Measurements from ENCODE around the gene TSC22D2. TPM values are rescaled to one million over a fixed set of nuclear protein-coding genes. Genes with fewer than 3 reads are reported as not detected.

TSC22D2 gene
- total RNA-seq, 3 donors from 2014 or later: 12.1 to 19.8 (median 16.5) TPM

- no peak for TF ChIP-seq POLR2A (IDR thresholded peaks at IDR 0.05)
- no peak for TF ChIP-seq CTCF (IDR thresholded peaks at IDR 0.05)
- no peak for TF ChIP-seq POLR2AphosphoS5 (IDR thresholded peaks at IDR 0.05)
- intact Hi-C loops (cut with DNase I; ENCODE audit: low total_unique reads): no loop called here
- no peak overlapping the region for H3K27ac ChIP-seq
- H3K4me1 ChIP-seq: no peaks in the 10 kb centered on the region
- H3K27me3 ChIP-seq: no peaks in the 10 kb centered on the region
- H3K9me3 ChIP-seq: no peaks in the 10 kb centered on the region
- no peak for DNase-seq (ENCODE audit: low spot score in 2 of 2)
- H3K4me3 ChIP-seq: no peak overlapping the region
- H3K36me3 ChIP-seq: no peaks in the 10 kb centered on the region
Observed at GRCh38 chr3:150451329-150452048, 43.4 kb downstream of the TSC22D2 start.

GRCh38 chr3:150453353-150453752 is 45.3 kb downstream of the TSC22D2 start:
- H3K4me1 ChIP-seq: no peaks in the 10 kb centered on the region
- no peaks in the 10 kb centered on the region for H3K36me3 ChIP-seq
- no peak for TF ChIP-seq POLR2AphosphoS5 (IDR thresholded peaks at IDR 0.05)
- no peak for TF ChIP-seq CTCF (IDR thresholded peaks at IDR 0.05)
- no peak for TF ChIP-seq POLR2A (IDR thresholded peaks at IDR 0.05)
- H3K27me3 ChIP-seq: no peaks in the 10 kb centered on the region
- H3K9me3 ChIP-seq: no peaks in the 10 kb centered on the region
- no peak for DNase-seq (ENCODE audit: low spot score in 2 of 2)
- no peak overlapping the region for H3K4me3 ChIP-seq
- no peak overlapping the region for H3K27ac ChIP-seq
- intact Hi-C loops (cut with DNase I; ENCODE audit: low total_unique reads): no loop called here

DNA sequence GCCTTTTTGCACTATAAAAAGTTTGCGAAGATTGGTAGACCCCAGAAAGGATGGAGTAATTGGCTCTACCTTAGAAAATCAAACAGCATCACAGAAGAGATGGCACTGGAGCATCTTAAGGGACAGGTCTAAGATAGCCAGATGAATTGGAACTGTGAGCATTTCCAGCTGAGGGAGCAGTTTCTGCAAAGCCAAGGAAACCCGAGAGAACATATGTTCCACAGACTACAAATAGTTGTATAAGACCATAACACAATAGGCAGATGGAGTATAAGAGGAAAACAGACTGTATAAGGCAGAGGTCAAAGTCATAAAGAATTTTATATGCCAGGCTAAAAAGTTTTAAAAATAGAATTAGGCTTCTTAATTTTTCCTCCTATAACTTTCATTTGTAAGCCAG is 46.0 kb downstream of the TSC22D2 start:
- intact Hi-C loops (cut with DNase I; ENCODE audit: low total_unique reads): no loop called here
- no peaks in the 10 kb centered on the region for H3K4me1 ChIP-seq

DNA sequence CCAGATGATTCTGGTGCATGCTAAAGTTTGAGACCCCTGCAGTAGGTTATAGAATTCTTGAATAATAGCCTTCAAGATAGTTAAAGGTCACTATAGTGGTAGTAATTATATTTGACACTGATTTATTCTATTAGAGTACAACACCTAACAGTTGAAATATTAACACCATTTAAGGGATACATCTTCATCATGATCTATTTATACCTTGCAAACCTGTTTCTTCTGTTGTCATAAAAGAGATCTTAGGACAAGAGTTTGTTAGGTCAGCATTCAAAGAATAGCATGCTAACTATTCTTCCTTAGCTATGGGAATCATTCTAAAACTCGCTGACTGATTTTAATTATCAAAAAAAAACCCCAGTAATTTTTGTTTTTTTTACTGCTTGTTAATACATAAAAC is 46.5 kb downstream of the TSC22D2 start:
- intact Hi-C loops (cut with DNase I; ENCODE audit: low total_unique reads): no loop called here
- no peak for DNase-seq (ENCODE audit: low spot score in 2 of 2)
- no peaks in the 10 kb centered on the region for H3K9me3 ChIP-seq
- no peak for TF ChIP-seq POLR2AphosphoS5 (IDR thresholded peaks at IDR 0.05)
- TF ChIP-seq CTCF (IDR thresholded peaks at IDR 0.05): no peak
- TF ChIP-seq POLR2A (IDR thresholded peaks at IDR 0.05): no peak
- H3K27ac ChIP-seq: no peak overlapping the region
- no peaks in the 10 kb centered on the region for H3K4me1 ChIP-seq
- no peak overlapping the region for H3K4me3 ChIP-seq
- no peaks in the 10 kb centered on the region for H3K36me3 ChIP-seq
- H3K27me3 ChIP-seq: no peaks in the 10 kb centered on the region

More for the DNA sequence above, 46.0 kb downstream of the TSC22D2 start:
- Histone ChIP-seq H3K27me3 (no peaks in the 10 kb centered on the region), H3K4me3 (no peak overlapping the region), H3K36me3 (no peaks in the 10 kb centered on the region), H3K27ac (no peak overlapping the region), H3K9me3 (no peaks in the 10 kb centered on the region)
- TF ChIP-seq POLR2A (IDR thresholded peaks at IDR 0.05): no peak
- TF ChIP-seq CTCF (IDR thresholded peaks at IDR 0.05): no peak
- no peak for TF ChIP-seq POLR2AphosphoS5 (IDR thresholded peaks at IDR 0.05)
- DNase-seq (ENCODE audit: low spot score in 2 of 2): no peak

GRCh38 chr3:150455341-150455740 is 47.2 kb downstream of the TSC22D2 start:
- Histone ChIP-seq H3K4me1 (no peaks in the 10 kb centered on the region), H3K36me3 (no peaks in the 10 kb centered on the region), H3K9me3 (no peaks in the 10 kb centered on the region), H3K27me3 (no peaks in the 10 kb centered on the region), H3K4me3 (no peak overlapping the region), H3K27ac (no peak overlapping the region)
- intact Hi-C loops (cut with DNase I; ENCODE audit: low total_unique reads): no loop called here
- no peak for DNase-seq (ENCODE audit: low spot score in 2 of 2)
- TF ChIP-seq POLR2AphosphoS5 (IDR thresholded peaks at IDR 0.05): no peak
- TF ChIP-seq POLR2A (IDR thresholded peaks at IDR 0.05): no peak
- no peak for TF ChIP-seq CTCF (IDR thresholded peaks at IDR 0.05)

Data from breast epithelium (tissue), 4 donors.